Measurements from ENCODE around the gene RWDD1.

Gene RWDD1

GRCh38 chr6:116543149-116543548 is 28.2 kb upstream of the RWDD1 start:
- no peak overlapping the region for H3K4me3 ChIP-seq (ENCODE audit: control insufficient read depth, low read depth, low read length)
- TF ChIP-seq, protein P1, sequence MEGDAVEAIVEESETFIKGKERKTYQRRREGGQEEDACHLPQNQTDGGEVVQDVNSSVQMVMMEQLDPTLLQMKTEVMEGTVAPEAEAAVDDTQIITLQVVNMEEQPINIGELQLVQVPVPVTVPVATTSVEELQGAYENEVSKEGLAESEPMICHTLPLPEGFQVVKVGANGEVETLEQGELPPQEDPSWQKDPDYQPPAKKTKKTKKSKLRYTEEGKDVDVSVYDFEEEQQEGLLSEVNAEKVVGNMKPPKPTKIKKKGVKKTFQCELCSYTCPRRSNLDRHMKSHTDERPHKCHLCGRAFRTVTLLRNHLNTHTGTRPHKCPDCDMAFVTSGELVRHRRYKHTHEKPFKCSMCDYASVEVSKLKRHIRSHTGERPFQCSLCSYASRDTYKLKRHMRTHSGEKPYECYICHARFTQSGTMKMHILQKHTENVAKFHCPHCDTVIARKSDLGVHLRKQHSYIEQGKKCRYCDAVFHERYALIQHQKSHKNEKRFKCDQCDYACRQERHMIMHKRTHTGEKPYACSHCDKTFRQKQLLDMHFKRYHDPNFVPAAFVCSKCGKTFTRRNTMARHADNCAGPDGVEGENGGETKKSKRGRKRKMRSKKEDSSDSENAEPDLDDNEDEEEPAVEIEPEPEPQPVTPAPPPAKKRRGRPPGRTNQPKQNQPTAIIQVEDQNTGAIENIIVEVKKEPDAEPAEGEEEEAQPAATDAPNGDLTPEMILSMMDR (conservative IDR thresholded peaks at IDR 0.05; ENCODE audit: control insufficient read depth, insufficient read depth, low read depth, low read length): no peak
- no peak for DNase-seq (ENCODE audit: low read depth)

DNA sequence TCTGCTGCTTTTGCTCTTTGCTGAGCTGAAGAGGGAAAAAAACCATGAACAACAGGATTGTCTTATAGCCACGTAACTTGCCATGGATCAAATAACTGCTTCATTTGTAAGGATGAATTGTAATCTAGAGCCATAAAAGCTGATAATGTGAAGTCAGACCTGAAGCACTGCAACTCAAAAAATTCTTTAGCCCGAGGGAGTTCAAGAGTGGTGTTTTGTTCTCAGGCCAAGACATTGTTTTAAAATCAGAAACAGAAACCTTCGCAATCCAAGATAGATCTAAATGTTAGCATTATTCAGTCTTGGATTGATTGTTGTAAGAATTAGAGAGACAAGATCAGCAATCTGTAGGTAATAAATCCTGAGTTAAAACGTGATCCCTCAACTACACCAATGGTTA is 25.7 kb upstream of the RWDD1 start, which contains the start of gene TRAPPC3L:
Gene TRAPPC3L (minus strand): TSS at position 34 of the 400 bp plus-strand sequence. CDS start 170 bp downstream, outside the sequence.
- H3K4me3 ChIP-seq (ENCODE audit: control insufficient read depth, low read depth, low read length): no peak within 1 kb of the TSS
- no peak for DNase-seq (ENCODE audit: low read depth)
- TF ChIP-seq, protein P1 (conservative IDR thresholded peaks at IDR 0.05; ENCODE audit: control insufficient read depth, insufficient read depth, low read depth, low read length): no peak

GRCh38 chr6:116547358-116547757 is 23.9 kb upstream of the RWDD1 start:
- DNase-seq (ENCODE audit: low read depth): no peak
- H3K4me3 ChIP-seq (ENCODE audit: control insufficient read depth, low read depth, low read length): no peak overlapping the region
- TF ChIP-seq, protein P1 (conservative IDR thresholded peaks at IDR 0.05; ENCODE audit: control insufficient read depth, insufficient read depth, low read depth, low read length): no peak

DNA sequence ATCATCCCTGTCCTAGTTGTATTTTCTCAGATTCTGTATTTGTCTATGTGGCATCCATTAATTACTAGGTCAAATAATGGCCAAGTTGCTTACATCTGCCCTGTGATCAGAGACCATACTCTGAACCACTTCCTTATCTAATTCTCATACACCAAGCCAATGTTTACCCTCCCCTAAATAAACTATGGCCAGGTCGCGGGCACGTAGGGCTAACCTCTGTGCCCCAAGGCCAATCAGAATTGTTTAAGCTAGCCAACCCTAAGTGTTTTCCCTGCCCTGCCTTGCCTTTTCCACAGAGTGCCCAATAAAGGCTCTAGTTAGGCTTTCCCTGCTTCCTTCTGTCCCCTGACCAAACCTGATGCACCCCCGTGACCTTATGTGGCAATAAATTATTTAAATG is 20.5 kb upstream of the RWDD1 start:
- no peak for DNase-seq (ENCODE audit: low read depth)
- H3K4me3 ChIP-seq (ENCODE audit: control insufficient read depth, low read depth, low read length): no peak overlapping the region
- TF ChIP-seq, protein P1 (conservative IDR thresholded peaks at IDR 0.05; ENCODE audit: control insufficient read depth, insufficient read depth, low read depth, low read length): no peak

DNA sequence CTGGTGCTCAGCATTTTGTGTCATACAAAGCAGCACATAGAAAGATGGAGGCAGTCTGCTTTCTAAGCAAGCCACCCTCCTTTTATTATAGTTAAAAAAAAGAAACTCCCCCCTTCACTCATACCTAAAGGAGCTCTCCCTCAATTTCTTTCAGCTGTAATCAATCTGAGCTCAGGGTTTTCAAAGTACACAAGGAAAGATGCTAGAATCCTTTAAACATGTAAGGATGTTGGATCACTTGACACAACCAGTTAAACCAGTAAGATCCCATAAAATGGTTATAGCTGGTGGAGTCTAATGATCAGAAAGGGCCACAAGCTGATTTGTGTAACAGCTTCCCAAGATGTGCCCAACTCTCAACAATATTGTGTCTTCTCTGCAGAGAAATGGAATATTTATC is 17.9 kb upstream of the RWDD1 start, which contains the start of gene CALHM4:
Gene CALHM4 (plus strand): TSS at position 301 of the 400 bp plus-strand sequence. CDS start 43 bp downstream, at position 344.
- H3K4me3 ChIP-seq (ENCODE audit: control insufficient read depth, low read depth, low read length): no peak within 1 kb of the TSS
- no peak for DNase-seq (ENCODE audit: low read depth)
- TF ChIP-seq, protein P1 (conservative IDR thresholded peaks at IDR 0.05; ENCODE audit: control insufficient read depth, insufficient read depth, low read depth, low read length): no peak

DNA sequence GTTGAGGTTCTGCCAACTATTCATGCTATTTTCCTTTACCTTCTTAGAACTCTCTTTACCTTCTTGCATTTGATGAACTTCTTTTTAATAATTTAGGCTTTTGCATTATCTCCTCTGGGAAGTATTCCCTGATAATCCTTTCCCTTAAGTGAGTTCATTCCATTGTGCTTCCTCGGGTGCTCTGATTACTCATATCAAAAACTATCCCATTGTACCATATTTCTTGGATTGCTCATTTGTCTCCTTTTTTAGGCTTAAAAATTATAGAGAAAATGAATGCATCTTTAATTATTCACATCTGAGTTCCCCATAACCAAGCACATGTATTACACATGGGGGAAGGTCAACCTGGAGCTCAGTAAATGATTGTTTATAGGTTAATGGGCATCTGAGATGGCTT is 15.2 kb upstream of the RWDD1 start:
- no peak overlapping the region for H3K4me3 ChIP-seq (ENCODE audit: control insufficient read depth, low read depth, low read length)
- TF ChIP-seq, protein P1 (conservative IDR thresholded peaks at IDR 0.05; ENCODE audit: control insufficient read depth, insufficient read depth, low read depth, low read length): no peak
- DNase-seq (ENCODE audit: low read depth): peak; percentile 85

Data from fibroblast of mammary gland (primary cell).